Measurements from ENCODE around the gene IER5L.

- TF ChIP-seq EZH2phosphoT487 (IDR thresholded peaks at IDR 0.05; ENCODE audit: borderline replicate concordance, low read depth) (no peak), CTCF (IDR thresholded peaks at IDR 0.05) (no peak), ELF1 (IDR thresholded peaks at IDR 0.05) (no peak), POLR2AphosphoS5 (IDR thresholded peaks at IDR 0.05; ENCODE audit: low read depth, low read length) (no peak), MXI1 (IDR thresholded peaks at IDR 0.05; ENCODE audit: low read depth, low read length) (no peak), TCF12 (IDR thresholded peaks at IDR 0.05) (no peak), USF2 (IDR thresholded peaks at IDR 0.05; ENCODE audit: borderline replicate concordance, low read depth, low read length) (no peak), REST (IDR thresholded peaks at IDR 0.05; ENCODE audit: low read depth, low read length) (no peak), EP300 (IDR thresholded peaks at IDR 0.05; ENCODE audit: borderline replicate concordance in 1 of 2, low read depth in 1 of 2, low read length in 1 of 2) (no peak), RAD21 (IDR thresholded peaks at IDR 0.05; ENCODE audit: low read length) (no peak), GABPA (IDR thresholded peaks at IDR 0.05; ENCODE audit: low read depth) (no peak)
Observed at GRCh38 chr9:129156163-129156562, 21.9 kb downstream of the IER5L start.

Data from SK-N-SH (cell line).